Skeletal muscle satellite cell (primary cell): ENCODE results near the gene EPAS1.

ENCODE experiments used
- H3K27me3 ChIP-seq: 2 replicates; pipeline ENCODE4 v1.7.0; 2013; ENCODE audit warnings: low read length; ENCODE audit not compliant: control insufficient read depth, insufficient read depth
- H3K36me3 ChIP-seq: 2 replicates; pipeline ENCODE4 v1.7.0; 2013; ENCODE audit warnings: mild to moderate bottlenecking, control low read depth, low read length; ENCODE audit not compliant: insufficient read depth
- H3K4me1 ChIP-seq: 2 replicates; pipeline ENCODE4 v1.7.0; 2013; ENCODE audit warnings: low read length; ENCODE audit not compliant: control insufficient read depth, insufficient read depth
- H3K4me2 ChIP-seq: 2 replicates; pipeline ENCODE4 v1.7.0; 2013; ENCODE audit warnings: mild to moderate bottlenecking, low read length
- H3K4me3 ChIP-seq: 2 replicates; pipeline ENCODE4 v1.7.0; 2013; ENCODE audit warnings: low read length
- H3K9ac ChIP-seq: 2 replicates; pipeline ENCODE4 v1.7.0; 2013; ENCODE audit warnings: mild to moderate bottlenecking, low read depth, low read length, moderate library complexity
- H3K9me3 ChIP-seq: replicated peaks from 2 replicates; pipeline ENCODE4 v1.7.0; 2013; ENCODE audit warnings: mild to moderate bottlenecking, control low read depth, low read length

The EPAS1 gene

GRCh38 chr2:46262248-46262938 is 34.8 kb upstream of the EPAS1 start:
- H3K9ac ChIP-seq: no peak overlapping the region
- H3K27me3 ChIP-seq: peaks cover 7% of the 10 kb centered on the region
- H3K9me3 ChIP-seq: no peaks in the 10 kb centered on the region
- no peak overlapping the region for H3K4me2 ChIP-seq
- peaks cover 2% of the 10 kb centered on the region for H3K4me1 ChIP-seq
- H3K4me3 ChIP-seq: no peak overlapping the region
- no peaks in the 10 kb centered on the region for H3K36me3 ChIP-seq

GRCh38 chr2:46263347-46263746 is 33.9 kb upstream of the EPAS1 start:
- Histone ChIP-seq H3K4me3 (no peak overlapping the region), H3K9me3 (no peaks in the 10 kb centered on the region), H3K4me1 (peaks cover 3% of the 10 kb centered on the region), H3K27me3 (peaks cover 7% of the 10 kb centered on the region), H3K4me2 (no peak overlapping the region), H3K36me3 (no peaks in the 10 kb centered on the region), H3K9ac (no peak overlapping the region)

- Histone ChIP-seq H3K36me3 (no peaks in the 10 kb centered on the region), H3K27me3 (peaks cover 7% of the 10 kb centered on the region), H3K4me1 (peaks cover 5% of the 10 kb centered on the region), H3K4me3 (no peak overlapping the region), H3K9me3 (no peaks in the 10 kb centered on the region), H3K4me2 (no peak overlapping the region), H3K9ac (no peak overlapping the region)
These were observed 32.8 kb upstream of the EPAS1 start for GRCh38 chr2:46264447-46264846.

DNA sequence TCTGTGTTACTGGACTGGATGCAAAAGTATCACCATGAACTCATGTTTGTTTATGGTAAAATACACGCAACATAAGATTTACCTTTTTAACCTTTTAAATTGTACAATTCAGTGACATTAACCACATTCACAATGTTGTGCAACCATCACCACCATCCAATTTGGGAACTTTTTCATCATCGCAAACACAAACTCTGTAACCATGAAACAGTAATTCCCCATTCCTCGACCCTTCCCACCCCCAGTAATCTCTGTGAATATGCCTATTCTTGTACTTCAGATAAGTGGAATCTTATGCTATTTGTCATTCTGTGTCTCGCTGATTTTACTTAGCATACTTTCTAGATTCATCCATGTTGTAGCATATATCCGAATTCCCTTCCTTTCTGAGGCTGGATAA is 31.1 kb upstream of the EPAS1 start:
- Histone ChIP-seq H3K36me3 (no peaks in the 10 kb centered on the region), H3K4me2 (no peak overlapping the region), H3K27me3 (peaks cover 7% of the 10 kb centered on the region), H3K9ac (no peak overlapping the region), H3K4me1 (peaks cover 17% of the 10 kb centered on the region), H3K9me3 (no peaks in the 10 kb centered on the region), H3K4me3 (no peak overlapping the region)

DNA sequence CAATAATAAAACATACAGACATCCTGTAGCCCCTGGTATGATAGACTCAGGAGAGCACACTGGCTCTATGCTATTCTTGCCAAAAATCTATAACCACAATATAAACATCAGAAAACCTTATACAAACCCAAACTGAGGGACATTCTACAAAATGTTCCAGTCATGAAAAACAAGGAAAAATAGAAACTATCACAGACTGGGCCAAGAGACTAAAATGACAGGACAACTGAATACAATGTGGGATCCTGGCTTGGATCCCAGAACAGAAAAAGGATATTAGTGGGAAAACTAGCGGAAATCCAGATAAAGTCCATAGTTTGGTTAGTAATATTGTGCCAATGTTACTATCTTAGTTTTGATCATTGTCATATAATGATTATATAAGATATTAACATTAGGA is 29.6 kb upstream of the EPAS1 start:
- Histone ChIP-seq H3K4me2 (no peak overlapping the region), H3K9ac (no peak overlapping the region), H3K36me3 (no peaks in the 10 kb centered on the region), H3K27me3 (peaks cover 7% of the 10 kb centered on the region), H3K4me3 (no peak overlapping the region), H3K4me1 (peaks cover 17% of the 10 kb centered on the region), H3K9me3 (no peaks in the 10 kb centered on the region)

DNA sequence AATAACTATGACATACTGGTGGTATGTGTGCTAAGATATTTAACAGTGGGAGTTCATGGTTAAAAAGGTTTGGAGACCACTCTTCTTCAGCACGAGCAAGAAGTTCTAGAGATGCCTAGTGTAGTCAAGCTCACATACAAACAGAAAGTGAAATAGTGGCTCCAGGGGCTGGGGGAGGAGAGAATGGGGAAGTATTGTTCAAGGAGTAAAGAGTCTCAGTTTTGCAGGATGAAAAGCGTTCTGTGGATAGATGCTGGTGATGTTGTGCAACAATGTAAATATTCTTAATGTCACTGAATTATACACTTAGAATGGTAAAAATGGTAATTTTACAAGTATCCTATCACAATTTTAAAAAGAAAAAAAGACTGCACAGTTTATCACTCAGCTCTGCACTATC is 29.0 kb upstream of the EPAS1 start:
- Histone ChIP-seq H3K27me3 (peaks cover 7% of the 10 kb centered on the region), H3K9me3 (no peaks in the 10 kb centered on the region), H3K4me3 (no peak overlapping the region), H3K4me1 (peaks cover 17% of the 10 kb centered on the region), H3K4me2 (no peak overlapping the region), H3K9ac (no peak overlapping the region), H3K36me3 (no peaks in the 10 kb centered on the region)

GRCh38 chr2:46269001-46269400 is 28.2 kb upstream of the EPAS1 start:
- Histone ChIP-seq H3K27me3 (peaks cover 7% of the 10 kb centered on the region), H3K4me1 (peaks cover 17% of the 10 kb centered on the region), H3K9ac (no peak overlapping the region), H3K4me3 (no peak overlapping the region), H3K9me3 (no peaks in the 10 kb centered on the region), H3K36me3 (no peaks in the 10 kb centered on the region), H3K4me2 (no peak overlapping the region)

DNA sequence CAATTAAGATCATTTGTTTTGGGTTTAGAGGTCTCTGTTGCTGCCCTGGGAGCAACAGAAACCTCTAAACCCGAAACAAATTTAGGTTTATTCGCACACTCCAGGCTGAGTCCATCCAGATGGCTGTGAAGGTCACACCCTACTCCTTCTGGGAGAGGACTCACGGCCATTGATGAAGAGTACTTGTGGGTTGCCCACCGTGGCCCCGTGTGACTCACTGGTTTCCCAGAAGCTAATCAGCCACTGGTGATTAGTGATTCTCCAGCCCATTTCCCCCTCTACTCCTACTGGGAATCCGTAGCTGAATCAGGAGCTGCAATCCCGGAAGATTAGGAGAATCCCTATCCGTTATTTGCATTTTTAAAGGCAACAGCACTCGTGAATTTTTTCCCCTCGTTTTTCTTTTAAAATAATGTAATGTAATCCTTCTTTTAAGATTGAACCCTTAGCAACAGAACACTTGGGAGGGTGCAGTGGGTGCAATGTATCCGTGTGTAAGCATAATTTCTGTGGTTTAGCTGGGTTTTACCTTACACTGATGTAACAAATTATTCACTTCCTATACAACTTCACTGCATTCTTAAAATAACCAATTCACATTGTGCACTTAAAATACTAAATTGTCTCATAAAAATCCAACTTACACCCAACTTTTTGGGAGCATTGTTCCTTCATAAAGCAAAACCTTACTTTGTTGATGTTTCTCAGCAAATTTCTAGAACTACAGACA is 27.5 kb upstream of the EPAS1 start:
- Histone ChIP-seq H3K27me3 (peaks cover 4% of the 10 kb centered on the region), H3K4me1 (peaks cover 17% of the 10 kb centered on the region), H3K9me3 (no peaks in the 10 kb centered on the region), H3K9ac (no peak overlapping the region), H3K4me2 (peak overlapping the region; percentile 25), H3K36me3 (no peaks in the 10 kb centered on the region), H3K4me3 (no peak overlapping the region)

DNA sequence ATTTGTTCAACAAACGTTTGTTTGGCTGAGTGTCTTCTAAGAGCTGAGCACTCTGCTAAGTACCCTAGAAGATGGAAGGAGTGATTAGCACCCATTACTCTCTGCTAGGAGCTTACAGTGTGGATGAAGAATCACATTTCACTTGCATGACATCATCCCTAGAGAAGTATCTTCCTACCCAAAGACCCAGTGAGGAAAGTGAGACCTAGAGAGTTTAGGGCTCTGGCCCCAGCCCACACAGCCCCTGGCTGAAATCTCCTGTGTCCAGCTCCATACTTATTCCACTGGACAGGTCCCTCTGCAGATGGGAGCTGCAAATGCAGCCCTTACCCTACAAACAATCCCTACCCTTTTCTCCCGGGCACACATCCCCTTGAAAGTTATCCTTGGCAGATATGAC is 26.8 kb upstream of the EPAS1 start:
- peaks cover 17% of the 10 kb centered on the region for H3K4me1 ChIP-seq
- H3K4me3 ChIP-seq: no peak overlapping the region
- H3K27me3 ChIP-seq: no peaks in the 10 kb centered on the region
- H3K36me3 ChIP-seq: no peaks in the 10 kb centered on the region
- H3K9me3 ChIP-seq: no peaks in the 10 kb centered on the region
- H3K4me2 ChIP-seq: peak overlapping the region; percentile 25
- no peak overlapping the region for H3K9ac ChIP-seq

- Histone ChIP-seq H3K9ac (no peak overlapping the region), H3K36me3 (no peaks in the 10 kb centered on the region), H3K27me3 (no peaks in the 10 kb centered on the region), H3K4me3 (no peak overlapping the region), H3K9me3 (no peaks in the 10 kb centered on the region), H3K4me2 (no peak overlapping the region), H3K4me1 (peaks cover 14% of the 10 kb centered on the region)
These were observed 23.9 kb upstream of the EPAS1 start for GRCh38 chr2:46273225-46273863.

- H3K36me3 ChIP-seq: no peaks in the 10 kb centered on the region
- no peak overlapping the region for H3K9ac ChIP-seq
- H3K27me3 ChIP-seq: peaks cover under 1% of the 10 kb centered on the region
- peaks cover 14% of the 10 kb centered on the region for H3K4me1 ChIP-seq
- H3K4me3 ChIP-seq: no peak overlapping the region
- H3K4me2 ChIP-seq: no peak overlapping the region
- H3K9me3 ChIP-seq: no peaks in the 10 kb centered on the region
These were observed 23.3 kb upstream of the EPAS1 start for GRCh38 chr2:46273919-46274318.
